DND-41 (cell line): ENCODE results near the gene CCK.

Experiments
- ATAC-seq: fragments of 200-7000 bp; cut with Tn5 transposase; 3 replicates; pipeline ENCODE4 v1.9.1; 2021; ENCODE audit warnings: low read depth; ENCODE audit not compliant: insufficient read depth
- DNase-seq: peaks from one replicate; pipeline ENCODE4 v3.0.0-alpha.2; 2020
- H2AFZ ChIP-seq: 2 replicates; pipeline ENCODE4 v1.6.0; 2012; ENCODE audit warnings: low read depth, low read length
- H3K27ac ChIP-seq: 2 replicates; pipeline ENCODE4 v1.5.1; 2012; ENCODE audit warnings: low read length, inconsistent platforms
- H3K27me3 ChIP-seq: fragments of 200-600 bp; sonication (generic); 2 replicates; pipeline ENCODE4 v1.6.0; 2012; ENCODE audit warnings: low read length, mild to moderate bottlenecking, inconsistent platforms; ENCODE audit not compliant: insufficient read depth, poor library complexity
- H3K36me3 ChIP-seq: 2 replicates; pipeline ENCODE4 v1.5.1; 2012; ENCODE audit warnings: low read length, inconsistent platforms; ENCODE audit not compliant: insufficient read depth
- H3K4me1 ChIP-seq: 2 replicates; pipeline ENCODE4 v1.5.1; 2012; ENCODE audit warnings: mild to moderate bottlenecking, low read length; ENCODE audit not compliant: insufficient read depth
- H3K4me2 ChIP-seq: 2 replicates; pipeline ENCODE4 v1.6.0; 2012; ENCODE audit warnings: mild to moderate bottlenecking, moderate library complexity, low read length, inconsistent platforms; ENCODE audit not compliant: insufficient read depth
- H3K4me3 ChIP-seq, 2 experiments: fragments of 200-600 bp in 1 of 2; shearing (Covaris generic) in 1 of 2; 2 replicates each; pipeline ENCODE4 v1.5.1; 2012 to 2016; ENCODE audit warnings: inconsistent platforms in 2 of 2, low read length in 2 of 2, mild to moderate bottlenecking in 2 of 2, low read depth in 1 of 2, moderate library complexity in 1 of 2
- H3K79me2 ChIP-seq: 2 replicates; pipeline ENCODE4 v1.6.0; 2012; ENCODE audit warnings: low read length, inconsistent platforms; ENCODE audit not compliant: insufficient read depth
- H3K9ac ChIP-seq: 2 replicates; pipeline ENCODE4 v1.6.0; 2012; ENCODE audit warnings: low read depth, mild to moderate bottlenecking, inconsistent platforms, low read length, moderate library complexity
- H3K9me3 ChIP-seq: 2 replicates; pipeline ENCODE4 v1.5.1; 2012; ENCODE audit warnings: low read length, moderate library complexity, mild to moderate bottlenecking, inconsistent platforms; ENCODE audit not compliant: insufficient read depth, severe bottlenecking
- H4K20me1 ChIP-seq: 2 replicates; pipeline ENCODE4 v1.6.0; 2012; ENCODE audit warnings: low read length; ENCODE audit not compliant: insufficient read depth
- CTCF ChIP-seq: IDR thresholded peaks from 2 replicates; pipeline ENCODE4 v1.5.1; 2012; ENCODE audit warnings: borderline replicate concordance, low read length, moderate library complexity, mild to moderate bottlenecking; ENCODE audit not compliant: poor library complexity, severe bottlenecking; ENCODE audit errors: extremely low read depth
- EZH2 ChIP-seq: IDR thresholded peaks from 3 replicates; pipeline ENCODE4 v1.6.1; 2012; ENCODE audit warnings: borderline replicate concordance, low read depth, mild to moderate bottlenecking, moderate library complexity, low read length, inconsistent platforms; ENCODE audit not compliant: severe bottlenecking

The CCK gene

GRCh38 chr3:42263354-42264346 is 2.3 kb downstream of the CCK start:
- Histone ChIP-seq H2AFZ (no peak overlapping the region), H3K27ac (no peak overlapping the region)
- no peak for DNase-seq

GRCh38 chr3:42262525-42262924 is 3.5 kb downstream of the CCK start:
- TF ChIP-seq CTCF: no peak
- no peak for TF ChIP-seq EZH2
- Histone ChIP-seq H3K36me3 (no peaks in the 10 kb centered on the region), H3K4me1 (no peaks in the 10 kb centered on the region), H3K4me2 (no peak overlapping the region), H4K20me1 (no peaks in the 10 kb centered on the region), H3K27me3 (no peaks in the 10 kb centered on the region), H2AFZ (no peak overlapping the region), H3K4me3 (no peak overlapping the region), H3K27ac (no peak overlapping the region), H3K9ac (no peak overlapping the region), H3K79me2 (no peaks in the 10 kb centered on the region), H3K9me3 (no peaks in the 10 kb centered on the region)
- ATAC-seq (no peak), DNase-seq (no peak)

More at GRCh38 chr3:42263354-42264346, 2.3 kb downstream of the CCK start:
- H3K9ac ChIP-seq: no peak overlapping the region
- H3K79me2 ChIP-seq: no peaks in the 10 kb centered on the region
- no peak for ATAC-seq
- H3K27me3 ChIP-seq: no peaks in the 10 kb centered on the region
- H3K4me1 ChIP-seq: no peaks in the 10 kb centered on the region
- H3K4me3 ChIP-seq: no peak overlapping the region
- H3K36me3 ChIP-seq: no peaks in the 10 kb centered on the region
- H3K9me3 ChIP-seq: no peaks in the 10 kb centered on the region
- no peak for TF ChIP-seq CTCF
- no peak for TF ChIP-seq EZH2
- no peaks in the 10 kb centered on the region for H4K20me1 ChIP-seq
- no peak overlapping the region for H3K4me2 ChIP-seq

- Histone ChIP-seq H3K4me2 (no peak overlapping the region), H3K27ac (no peak overlapping the region), H3K27me3 (peaks cover 6% of the 10 kb centered on the region), H3K4me1 (no peaks in the 10 kb centered on the region), H3K79me2 (no peaks in the 10 kb centered on the region), H2AFZ (no peak overlapping the region), H3K36me3 (no peaks in the 10 kb centered on the region), H4K20me1 (no peaks in the 10 kb centered on the region), H3K9me3 (no peaks in the 10 kb centered on the region), H3K4me3 (no peak overlapping the region), H3K9ac (no peak overlapping the region)
- no peak for TF ChIP-seq EZH2
- TF ChIP-seq CTCF: no peak
- no peak for ATAC-seq
- no peak for DNase-seq
Measured at GRCh38 chr3:42257007-42257406, 9.0 kb downstream of the CCK start.
